ENCODE results near the gene NOX4.
"Not testable (repeated sequence)": the region's sequence is repeated elsewhere in the genome, so short reads cannot be mapped to it uniquely, and the experiment has no call there.

NOX4 gene

GRCh38 chr11:89295023-89295422 is 196.2 kb downstream of the NOX4 start:
- DNase-seq (ENCODE audit: low read depth): not testable (repeated sequence)

DNA sequence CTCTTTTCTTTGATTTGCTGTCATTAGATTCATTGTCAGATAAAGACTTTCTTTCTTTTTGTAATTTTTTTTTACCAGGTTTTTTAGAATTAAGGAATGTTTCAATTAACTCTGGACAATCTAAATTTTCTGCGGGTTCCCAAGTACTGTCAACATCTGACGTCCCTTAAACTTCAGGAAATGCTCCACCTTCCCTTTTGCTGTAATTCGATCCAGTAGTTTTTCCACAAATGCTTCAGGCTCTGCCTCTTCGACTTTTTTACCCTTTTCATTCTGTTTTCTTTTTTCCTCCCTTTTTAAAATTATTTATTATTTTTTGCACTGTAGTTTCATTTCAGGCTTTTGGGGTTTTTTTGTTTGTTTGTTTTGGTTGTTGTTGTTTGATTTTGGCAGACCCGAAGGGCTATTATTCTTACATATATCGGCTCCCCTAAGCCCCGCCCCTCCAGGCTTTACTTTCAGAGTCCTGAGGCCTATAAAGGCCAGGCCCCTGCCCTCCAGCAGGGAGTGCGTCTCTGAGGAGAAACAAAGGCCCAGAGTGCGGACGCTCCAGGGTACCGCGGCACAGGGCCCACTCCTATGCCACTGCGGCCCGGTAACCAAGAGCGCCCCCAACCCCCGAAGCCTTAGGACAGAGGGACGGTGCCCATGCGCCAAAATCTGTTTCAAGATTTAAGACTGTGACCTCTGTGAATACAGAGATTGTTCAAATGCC is 197.1 kb downstream of the NOX4 start:
- no peak for DNase-seq (ENCODE audit: low read depth)

- DNase-seq (ENCODE audit: low read depth): not testable (repeated sequence)
Observed at GRCh38 chr11:89288004-89288403, 203.2 kb downstream of the NOX4 start.

DNA sequence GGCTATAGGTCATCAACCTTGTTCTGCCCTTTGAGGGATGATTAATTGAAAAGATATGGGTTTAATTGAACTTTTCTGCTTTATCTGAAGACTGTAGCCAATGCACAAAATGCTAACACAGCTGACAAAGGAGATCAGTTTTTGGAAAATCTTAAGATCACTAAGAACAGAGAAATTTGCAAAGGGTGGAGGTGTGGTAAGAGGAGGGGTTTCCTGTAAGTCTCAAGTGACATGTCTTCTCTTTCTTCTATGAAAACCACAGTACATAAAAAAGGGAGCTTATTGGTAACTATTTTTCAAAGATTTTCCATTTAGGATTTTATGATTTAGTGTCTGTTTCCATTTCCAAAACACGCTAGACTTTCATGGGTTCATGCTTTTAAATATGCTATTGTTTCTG is 204.6 kb downstream of the NOX4 start:
- not testable (repeated sequence) for DNase-seq (ENCODE audit: low read depth)

GRCh38 chr11:89281032-89281677 is 210.0 kb downstream of the NOX4 start:
- not testable (repeated sequence) for DNase-seq (ENCODE audit: low read depth)

- no peak for DNase-seq (ENCODE audit: low read depth)
Observed at GRCh38 chr11:89279176-89279575, 212.0 kb downstream of the NOX4 start.

- no peak for DNase-seq (ENCODE audit: low read depth)
Observed at GRCh38 chr11:89275966-89276365, 215.2 kb downstream of the NOX4 start.

Data from activated T-cell treated with anti-CD3 and anti-CD28 coated beads for 48 hours (primary cell).